SK-N-SH treated with all-trans-retinoic acid at 6 μM for 48 hours (cell line): ENCODE measurements around the gene SLC37A1.

ENCODE experiments used
- ATAC-seq: fragments of 200-7000 bp; cut with Tn5 transposase; 3 replicates; pipeline ENCODE4 v1.9.1; 2020; ENCODE audit warnings: mild to moderate bottlenecking, moderate library complexity
- ARNTL ChIP-seq: fragments of 450-650 bp; formaldehyde crosslinking; IDR thresholded peaks from 2 replicates; pipeline ENCODE4 v1.5.0; 2020; ENCODE audit warnings: low read depth, mild to moderate bottlenecking, moderate library complexity, borderline replicate concordance
- BACH2 ChIP-seq: fragments of 250-450 bp; sonication (Bioruptor Pico); IDR thresholded peaks from 2 replicates; pipeline ENCODE4 v1.9.0; 2021; ENCODE audit warnings: mild to moderate bottlenecking, borderline replicate concordance
- CSRNP3 ChIP-seq: fragments of 250-450 bp; sonication (Bioruptor Pico); IDR thresholded peaks from 2 replicates; pipeline ENCODE4 v1.5.1; 2021; ENCODE audit warnings: mild to moderate bottlenecking, moderate library complexity
- ESRRG ChIP-seq: fragments of 250-450 bp; sonication (Bioruptor Pico); IDR thresholded peaks from 2 replicates; pipeline ENCODE4 v1.6.1; 2021; ENCODE audit warnings: mild to moderate bottlenecking
- GLIS3 ChIP-seq: fragments of 250-450 bp; sonication (Bioruptor Pico); IDR thresholded peaks from 2 replicates; pipeline ENCODE4 v1.5.0; 2020; ENCODE audit warnings: mild to moderate bottlenecking, moderate library complexity
- ISL1 ChIP-seq: fragments of 250-450 bp; sonication (Bioruptor Pico); IDR thresholded peaks from 2 replicates; pipeline ENCODE4 v2.1.2; 2022; ENCODE audit warnings: mild to moderate bottlenecking, moderate library complexity
- OSR1 ChIP-seq: fragments of 250-450 bp; sonication (Bioruptor Pico); IDR thresholded peaks from 2 replicates; pipeline ENCODE4 v1.8.0; 2022; ENCODE audit warnings: moderate library complexity, mild to moderate bottlenecking, inconsistent platforms
- POU6F1 ChIP-seq: fragments of 250-450 bp; sonication (Bioruptor Pico); IDR thresholded peaks from 2 replicates; pipeline ENCODE4 v1.8.0; 2021; ENCODE audit warnings: low read depth, mild to moderate bottlenecking, moderate library complexity, borderline replicate concordance
- PPARA ChIP-seq: fragments of 250-450 bp; sonication (Bioruptor Pico); IDR thresholded peaks from 2 replicates; pipeline ENCODE4 v1.5.0; 2020; ENCODE audit warnings: mild to moderate bottlenecking, borderline replicate concordance
- SNAI2 ChIP-seq: fragments of 250-450 bp; sonication (Bioruptor Pico); IDR thresholded peaks from 2 replicates; pipeline ENCODE4 v1.5.0; 2020; ENCODE audit warnings: mild to moderate bottlenecking, moderate library complexity
- TCF4 ChIP-seq: fragments of 250-450 bp; sonication (Bioruptor Pico); IDR thresholded peaks from 2 replicates; pipeline ENCODE4 v1.8.0; 2021; ENCODE audit warnings: mild to moderate bottlenecking, moderate library complexity, borderline replicate concordance
- TOX ChIP-seq: fragments of 250-450 bp; sonication (Bioruptor Pico); IDR thresholded peaks from 2 replicates; pipeline ENCODE4 v1.8.0; 2021; ENCODE audit warnings: mild to moderate bottlenecking, moderate library complexity, borderline replicate concordance
- TSHZ2 ChIP-seq: fragments of 250-450 bp; sonication (Bioruptor Pico); IDR thresholded peaks from 2 replicates; pipeline ENCODE4 v1.5.0; 2020; ENCODE audit warnings: mild to moderate bottlenecking, moderate library complexity
- ZC3H10 ChIP-seq: fragments of 250-450 bp; sonication (Bioruptor Pico); IDR thresholded peaks from 2 replicates; pipeline ENCODE4 v1.5.1; 2021; ENCODE audit warnings: mild to moderate bottlenecking, moderate library complexity
- ZFP3 ChIP-seq: fragments of 250-450 bp; sonication (Bioruptor Pico); IDR thresholded peaks from 2 replicates; pipeline ENCODE4 v1.5.0; 2020; ENCODE audit warnings: mild to moderate bottlenecking, moderate library complexity
- ZFP30 ChIP-seq: fragments of 450-650 bp; formaldehyde crosslinking; IDR thresholded peaks from 2 replicates; pipeline ENCODE4 v1.5.0; 2022; ENCODE audit warnings: mild to moderate bottlenecking, moderate library complexity
- ZNF565 ChIP-seq: fragments of 450-650 bp; formaldehyde crosslinking; conservative IDR thresholded peaks from 2 replicates; pipeline ENCODE4 v1.5.0; 2020; ENCODE audit warnings: low read depth, mild to moderate bottlenecking, moderate library complexity
- ZNF70 ChIP-seq: fragments of 450-650 bp; formaldehyde crosslinking; IDR thresholded peaks from 2 replicates; pipeline ENCODE4 v1.5.0; 2020; ENCODE audit warnings: mild to moderate bottlenecking, moderate library complexity
- ZNF8 ChIP-seq: fragments of 450-650 bp; formaldehyde crosslinking; IDR thresholded peaks from 2 replicates; pipeline ENCODE4 v1.5.0; 2020; ENCODE audit warnings: mild to moderate bottlenecking, moderate library complexity

SLC37A1 gene

GRCh38 chr21:42554251-42554961 lies 40.8 kb downstream of the SLC37A1 start:
- TF ChIP-seq BACH2 (CRISPR knock-in tag) (no peak), SNAI2 (CRISPR knock-in tag) (no peak), PPARA (CRISPR knock-in tag) (no peak), ZNF70 (CRISPR knock-in tag) (no peak), ZNF565 (CRISPR knock-in tag) (no peak), TCF4 (CRISPR knock-in tag) (no peak)
- ATAC-seq: no peak

- TF ChIP-seq PPARA (CRISPR knock-in tag) (no peak), ESRRG (no peak), ZFP3 (CRISPR knock-in tag) (no peak), GLIS3 (no peak), ISL1 (no peak), SNAI2 (CRISPR knock-in tag) (no peak), TSHZ2 (CRISPR knock-in tag) (no peak), ZC3H10 (CRISPR knock-in tag) (no peak), POU6F1 (CRISPR knock-in tag) (no peak)
- ATAC-seq: no peak
Observed at GRCh38 chr21:42555756-42556438, 42.2 kb downstream of the SLC37A1 start.

GRCh38 chr21:42556476-42556875 lies 42.8 kb downstream of the SLC37A1 start:
- no peak for ATAC-seq
- TF ChIP-seq ZC3H10 (CRISPR knock-in tag) (no peak), CSRNP3 (CRISPR knock-in tag) (no peak), TOX (CRISPR knock-in tag) (no peak), GLIS3 (no peak), ZNF70 (CRISPR knock-in tag) (no peak), BACH2 (CRISPR knock-in tag) (no peak), ZNF8 (CRISPR knock-in tag) (no peak)

- no peak for ATAC-seq
- TF ChIP-seq TSHZ2 (CRISPR knock-in tag) (no peak), OSR1 (CRISPR knock-in tag) (no peak), ZFP30 (no peak), ZNF8 (CRISPR knock-in tag) (no peak), ZNF565 (CRISPR knock-in tag) (no peak), ISL1 (no peak), ZNF70 (CRISPR knock-in tag) (no peak), TCF4 (CRISPR knock-in tag) (no peak), CSRNP3 (CRISPR knock-in tag) (no peak), ARNTL (no peak), TOX (CRISPR knock-in tag) (no peak), GLIS3 (no peak), POU6F1 (CRISPR knock-in tag) (no peak), PPARA (CRISPR knock-in tag) (no peak), SNAI2 (CRISPR knock-in tag) (no peak)
Observed at GRCh38 chr21:42556960-42557359, 43.3 kb downstream of the SLC37A1 start.
